ENCODE data around the gene MRPS22. TPM values are rescaled to one million over a fixed set of nuclear protein-coding genes. Genes with fewer than 3 reads are reported as not detected.

MRPS22 gene
- total and polyA plus RNA-seq, 11 donors, result 66.0 to 110 (median 78.7) TPM

- no peaks in the 10 kb centered on the region for H3K36me3 ChIP-seq
- no peak for TF ChIP-seq POLR2A (IDR thresholded peaks at IDR 0.05)
- no peak for TF ChIP-seq CTCF (IDR thresholded peaks at IDR 0.05)
- no peaks in the 10 kb centered on the region for H3K9me3 ChIP-seq
- peaks cover 0 to 16% (median 6%) of the 10 kb centered on the region in 12 donors for H3K4me1 ChIP-seq
- 80 to 88% (median 84%) methylated on average over 3 of the region's 3 CpGs for WGBS, 4 donors
- H3K27me3 ChIP-seq, result no peaks in the 10 kb centered on the region
- ATAC-seq, result no peak
- DNase-seq, result no peak
- intact Hi-C loops (cut with DNase I), result no loop called here
- H3K4me3 ChIP-seq, result no peak overlapping the region
- H3K27ac ChIP-seq, result no peak overlapping the region
Observed at GRCh38 chr3:139304383-139304782, 39.4 kb upstream of the MRPS22 start.

- WGBS, 4 donors, result 74 to 90% (median 82%) methylated on average over 2 of the region's 2 CpGs
- DNase-seq (no peak), ATAC-seq (no peak)
- Histone ChIP-seq H3K4me3 (no peak overlapping the region), H3K36me3 (no peaks in the 10 kb centered on the region), H3K9me3 (no peaks in the 10 kb centered on the region), H3K27me3 (no peaks in the 10 kb centered on the region), H3K4me1 (peaks cover 0 to 10% (median 4%) of the 10 kb centered on the region in 12 donors), H3K27ac (no peak overlapping the region)
- TF ChIP-seq CTCF (IDR thresholded peaks at IDR 0.05), result no peak
- TF ChIP-seq POLR2A (IDR thresholded peaks at IDR 0.05), result no peak
- intact Hi-C loops (cut with DNase I), result no loop called here
Observed at GRCh38 chr3:139306078-139306477, 37.7 kb upstream of the MRPS22 start.

GRCh38 chr3:139307072-139307491 lies 36.7 kb upstream of the MRPS22 start:
- no peak for DNase-seq
- WGBS, 4 donors, result 83 to 95% (median 85%) methylated on average over 1 of the region's 1 CpG
- no peak overlapping the region for H3K4me3 ChIP-seq
- TF ChIP-seq POLR2A (IDR thresholded peaks at IDR 0.05) (no peak), CTCF (IDR thresholded peaks at IDR 0.05) (no peak)
- ATAC-seq, result no peak
- no peaks in the 10 kb centered on the region for H3K27me3 ChIP-seq
- H3K9me3 ChIP-seq, result no peaks in the 10 kb centered on the region
- H3K4me1 ChIP-seq, result peaks cover 0 to 5% (median 0%) of the 10 kb centered on the region in 12 donors
- intact Hi-C loops (cut with DNase I), result no loop called here
- no peak overlapping the region for H3K27ac ChIP-seq
- H3K36me3 ChIP-seq, result no peaks in the 10 kb centered on the region

GRCh38 chr3:139307601-139308555 lies 35.9 kb upstream of the MRPS22 start:
- DNase-seq (no peak), ATAC-seq (no peak)
- Histone ChIP-seq H3K4me3 (no peak overlapping the region), H3K27ac (no peak overlapping the region), H3K36me3 (no peaks in the 10 kb centered on the region), H3K9me3 (no peaks in the 10 kb centered on the region), H3K27me3 (no peaks in the 10 kb centered on the region), H3K4me1 (no peaks in the 10 kb centered on the region)
- TF ChIP-seq POLR2A (IDR thresholded peaks at IDR 0.05), result no peak
- TF ChIP-seq CTCF (IDR thresholded peaks at IDR 0.05), result no peak
- 82 to 87% (median 85%) methylated on average over 6 of the region's 6 CpGs for WGBS, 4 donors
- intact Hi-C loops (cut with DNase I), result no loop called here
